ENCODE measurements around the gene SARS1. TPM values are rescaled to one million over a fixed set of nuclear protein-coding genes. Genes with fewer than 3 reads are reported as not detected.

The SARS1 gene
- total and polyA plus RNA-seq, 4 donors, result 57.5 to 132 (median 92.8) TPM

DNA sequence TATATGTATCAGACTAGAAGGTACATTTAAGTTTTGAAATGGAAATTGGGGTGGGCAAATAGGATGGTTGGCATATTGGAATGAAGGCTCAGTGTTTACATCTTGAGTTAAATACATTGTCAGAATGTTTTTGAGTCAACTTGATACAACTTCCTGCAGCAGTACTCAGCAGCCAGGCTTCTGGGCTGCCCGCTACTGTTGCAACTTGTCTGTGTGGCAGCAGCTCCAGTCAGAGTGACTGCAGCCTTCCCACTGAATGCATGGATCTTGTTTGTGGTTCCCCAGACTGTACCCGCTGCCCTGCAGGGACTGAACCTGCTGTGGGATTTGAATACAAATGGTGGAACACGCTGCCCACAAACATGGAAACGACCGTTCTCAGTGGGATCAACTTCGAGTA, 24.9 kb upstream of the SARS1 start:
- TF ChIP-seq SP1 (IDR thresholded peaks at IDR 0.05), result no peak
- TF ChIP-seq, protein P1, sequence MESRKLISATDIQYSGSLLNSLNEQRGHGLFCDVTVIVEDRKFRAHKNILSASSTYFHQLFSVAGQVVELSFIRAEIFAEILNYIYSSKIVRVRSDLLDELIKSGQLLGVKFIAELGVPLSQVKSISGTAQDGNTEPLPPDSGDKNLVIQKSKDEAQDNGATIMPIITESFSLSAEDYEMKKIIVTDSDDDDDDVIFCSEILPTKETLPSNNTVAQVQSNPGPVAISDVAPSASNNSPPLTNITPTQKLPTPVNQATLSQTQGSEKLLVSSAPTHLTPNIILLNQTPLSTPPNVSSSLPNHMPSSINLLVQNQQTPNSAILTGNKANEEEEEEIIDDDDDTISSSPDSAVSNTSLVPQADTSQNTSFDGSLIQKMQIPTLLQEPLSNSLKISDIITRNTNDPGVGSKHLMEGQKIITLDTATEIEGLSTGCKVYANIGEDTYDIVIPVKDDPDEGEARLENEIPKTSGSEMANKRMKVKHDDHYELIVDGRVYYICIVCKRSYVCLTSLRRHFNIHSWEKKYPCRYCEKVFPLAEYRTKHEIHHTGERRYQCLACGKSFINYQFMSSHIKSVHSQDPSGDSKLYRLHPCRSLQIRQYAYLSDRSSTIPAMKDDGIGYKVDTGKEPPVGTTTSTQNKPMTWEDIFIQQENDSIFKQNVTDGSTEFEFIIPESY (IDR thresholded peaks at IDR 0.05), result no peak
- TF ChIP-seq YY1 (IDR thresholded peaks at IDR 0.05), result no peak
- TF ChIP-seq, protein P2, sequence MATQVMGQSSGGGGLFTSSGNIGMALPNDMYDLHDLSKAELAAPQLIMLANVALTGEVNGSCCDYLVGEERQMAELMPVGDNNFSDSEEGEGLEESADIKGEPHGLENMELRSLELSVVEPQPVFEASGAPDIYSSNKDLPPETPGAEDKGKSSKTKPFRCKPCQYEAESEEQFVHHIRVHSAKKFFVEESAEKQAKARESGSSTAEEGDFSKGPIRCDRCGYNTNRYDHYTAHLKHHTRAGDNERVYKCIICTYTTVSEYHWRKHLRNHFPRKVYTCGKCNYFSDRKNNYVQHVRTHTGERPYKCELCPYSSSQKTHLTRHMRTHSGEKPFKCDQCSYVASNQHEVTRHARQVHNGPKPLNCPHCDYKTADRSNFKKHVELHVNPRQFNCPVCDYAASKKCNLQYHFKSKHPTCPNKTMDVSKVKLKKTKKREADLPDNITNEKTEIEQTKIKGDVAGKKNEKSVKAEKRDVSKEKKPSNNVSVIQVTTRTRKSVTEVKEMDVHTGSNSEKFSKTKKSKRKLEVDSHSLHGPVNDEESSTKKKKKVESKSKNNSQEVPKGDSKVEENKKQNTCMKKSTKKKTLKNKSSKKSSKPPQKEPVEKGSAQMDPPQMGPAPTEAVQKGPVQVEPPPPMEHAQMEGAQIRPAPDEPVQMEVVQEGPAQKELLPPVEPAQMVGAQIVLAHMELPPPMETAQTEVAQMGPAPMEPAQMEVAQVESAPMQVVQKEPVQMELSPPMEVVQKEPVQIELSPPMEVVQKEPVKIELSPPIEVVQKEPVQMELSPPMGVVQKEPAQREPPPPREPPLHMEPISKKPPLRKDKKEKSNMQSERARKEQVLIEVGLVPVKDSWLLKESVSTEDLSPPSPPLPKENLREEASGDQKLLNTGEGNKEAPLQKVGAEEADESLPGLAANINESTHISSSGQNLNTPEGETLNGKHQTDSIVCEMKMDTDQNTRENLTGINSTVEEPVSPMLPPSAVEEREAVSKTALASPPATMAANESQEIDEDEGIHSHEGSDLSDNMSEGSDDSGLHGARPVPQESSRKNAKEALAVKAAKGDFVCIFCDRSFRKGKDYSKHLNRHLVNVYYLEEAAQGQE (IDR thresholded peaks at IDR 0.05), result no peak
- no peak for TF ChIP-seq HNF4G (IDR thresholded peaks at IDR 0.05)
- TF ChIP-seq RXRA (IDR thresholded peaks at IDR 0.05), result no peak
- TF ChIP-seq, protein P3, sequence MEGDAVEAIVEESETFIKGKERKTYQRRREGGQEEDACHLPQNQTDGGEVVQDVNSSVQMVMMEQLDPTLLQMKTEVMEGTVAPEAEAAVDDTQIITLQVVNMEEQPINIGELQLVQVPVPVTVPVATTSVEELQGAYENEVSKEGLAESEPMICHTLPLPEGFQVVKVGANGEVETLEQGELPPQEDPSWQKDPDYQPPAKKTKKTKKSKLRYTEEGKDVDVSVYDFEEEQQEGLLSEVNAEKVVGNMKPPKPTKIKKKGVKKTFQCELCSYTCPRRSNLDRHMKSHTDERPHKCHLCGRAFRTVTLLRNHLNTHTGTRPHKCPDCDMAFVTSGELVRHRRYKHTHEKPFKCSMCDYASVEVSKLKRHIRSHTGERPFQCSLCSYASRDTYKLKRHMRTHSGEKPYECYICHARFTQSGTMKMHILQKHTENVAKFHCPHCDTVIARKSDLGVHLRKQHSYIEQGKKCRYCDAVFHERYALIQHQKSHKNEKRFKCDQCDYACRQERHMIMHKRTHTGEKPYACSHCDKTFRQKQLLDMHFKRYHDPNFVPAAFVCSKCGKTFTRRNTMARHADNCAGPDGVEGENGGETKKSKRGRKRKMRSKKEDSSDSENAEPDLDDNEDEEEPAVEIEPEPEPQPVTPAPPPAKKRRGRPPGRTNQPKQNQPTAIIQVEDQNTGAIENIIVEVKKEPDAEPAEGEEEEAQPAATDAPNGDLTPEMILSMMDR (IDR thresholded peaks at IDR 0.05; ENCODE audit: low read depth, low read length, missing input control), result no peak
- TF ChIP-seq, protein P4, sequence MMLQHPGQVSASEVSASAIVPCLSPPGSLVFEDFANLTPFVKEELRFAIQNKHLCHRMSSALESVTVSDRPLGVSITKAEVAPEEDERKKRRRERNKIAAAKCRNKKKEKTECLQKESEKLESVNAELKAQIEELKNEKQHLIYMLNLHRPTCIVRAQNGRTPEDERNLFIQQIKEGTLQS (IDR thresholded peaks at IDR 0.05), result no peak
- no peak for TF ChIP-seq TAF1 (conservative IDR thresholded peaks at IDR 0.05)
- no peak for TF ChIP-seq EGR1 (IDR thresholded peaks at IDR 0.05; ENCODE audit: low read depth in 2 of 2)
- no peak for TF ChIP-seq HNF4A (conservative IDR thresholded peaks at IDR 0.05)
- no peak for TF ChIP-seq JUND (IDR thresholded peaks at IDR 0.05)
- TF ChIP-seq RAD21 (IDR thresholded peaks at IDR 0.05), result no peak
- no peak for TF ChIP-seq NR2F2 (IDR thresholded peaks at IDR 0.05)
- no peak for TF ChIP-seq GABPA (IDR thresholded peaks at IDR 0.05 in 1 of 2, conservative IDR thresholded peaks at IDR 0.05 in 1 of 2)
- TF ChIP-seq FOXA1 (IDR thresholded peaks at IDR 0.05), result no peak
- no peak for TF ChIP-seq FOXA2 (IDR thresholded peaks at IDR 0.05)
- TF ChIP-seq, protein P5, sequence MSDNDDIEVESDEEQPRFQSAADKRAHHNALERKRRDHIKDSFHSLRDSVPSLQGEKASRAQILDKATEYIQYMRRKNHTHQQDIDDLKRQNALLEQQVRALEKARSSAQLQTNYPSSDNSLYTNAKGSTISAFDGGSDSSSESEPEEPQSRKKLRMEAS (IDR thresholded peaks at IDR 0.05), result no peak
- no peaks in the 10 kb centered on the region for H3K27me3 ChIP-seq (ENCODE audit: control insufficient read depth in 4 of 4, insufficient read depth in 4 of 4, low read length in 3 of 4)
- 87% methylated on average over 6 of the region's 6 CpGs for WGBS
- no peak overlapping the region for H3K27ac ChIP-seq (ENCODE audit: low read depth in 1 of 2, low read length in 2 of 2)
- H3K9me3 ChIP-seq (ENCODE audit: control insufficient read depth in 4 of 4, low read length in 3 of 4), result no peaks in the 10 kb centered on the region
- no peak overlapping the region for H3K4me3 ChIP-seq (ENCODE audit: low read depth in 1 of 3, low read length in 3 of 3)
- no peaks in the 10 kb centered on the region for H3K36me3 ChIP-seq (ENCODE audit: control insufficient read depth in 4 of 4, insufficient read depth in 3 of 4, low read depth in 1 of 4, low read length in 3 of 4)
- peaks cover 0 to 6% (median 4%) of the 10 kb centered on the region in 4 donors for H3K4me1 ChIP-seq (ENCODE audit: control insufficient read depth in 4 of 4, insufficient read depth in 4 of 4, low read length in 3 of 4)
- no peak for DNase-seq (ENCODE audit: low spot score)
- H3K9ac ChIP-seq (ENCODE audit: low read depth in 1 of 2, low read length in 2 of 2), result no peak overlapping the region
